ENCODE results near the gene ITGAE.

- TF ChIP-seq POLR2A (IDR thresholded peaks at IDR 0.05): no peak
- TF ChIP-seq, protein P1, sequence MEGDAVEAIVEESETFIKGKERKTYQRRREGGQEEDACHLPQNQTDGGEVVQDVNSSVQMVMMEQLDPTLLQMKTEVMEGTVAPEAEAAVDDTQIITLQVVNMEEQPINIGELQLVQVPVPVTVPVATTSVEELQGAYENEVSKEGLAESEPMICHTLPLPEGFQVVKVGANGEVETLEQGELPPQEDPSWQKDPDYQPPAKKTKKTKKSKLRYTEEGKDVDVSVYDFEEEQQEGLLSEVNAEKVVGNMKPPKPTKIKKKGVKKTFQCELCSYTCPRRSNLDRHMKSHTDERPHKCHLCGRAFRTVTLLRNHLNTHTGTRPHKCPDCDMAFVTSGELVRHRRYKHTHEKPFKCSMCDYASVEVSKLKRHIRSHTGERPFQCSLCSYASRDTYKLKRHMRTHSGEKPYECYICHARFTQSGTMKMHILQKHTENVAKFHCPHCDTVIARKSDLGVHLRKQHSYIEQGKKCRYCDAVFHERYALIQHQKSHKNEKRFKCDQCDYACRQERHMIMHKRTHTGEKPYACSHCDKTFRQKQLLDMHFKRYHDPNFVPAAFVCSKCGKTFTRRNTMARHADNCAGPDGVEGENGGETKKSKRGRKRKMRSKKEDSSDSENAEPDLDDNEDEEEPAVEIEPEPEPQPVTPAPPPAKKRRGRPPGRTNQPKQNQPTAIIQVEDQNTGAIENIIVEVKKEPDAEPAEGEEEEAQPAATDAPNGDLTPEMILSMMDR (IDR thresholded peaks at IDR 0.05): no peak
Observed at GRCh38 chr17:3846437-3847164, 45.6 kb upstream of the ITGAE start.
